ENCODE results near the gene KCNMA1.
"Not testable (repeated sequence)": the region's sequence is repeated elsewhere in the genome, so short reads cannot be mapped to it uniquely, and the experiment has no call there.

Gene KCNMA1

GRCh38 chr10:77575271-77576006 lies 62.2 kb downstream of the KCNMA1 start:
- Histone ChIP-seq H3K36me3 (ENCODE audit: insufficient read depth, insufficient read length, low read length) (no peaks in the 10 kb centered on the region), H3K4me1 (ENCODE audit: insufficient read depth, insufficient read length) (no peaks in the 10 kb centered on the region), H3K9me3 (ENCODE audit: insufficient read depth, low read length) (no peaks in the 10 kb centered on the region), H3K9ac (ENCODE audit: insufficient read length, low read depth) (no peak overlapping the region), H3K27me3 (ENCODE audit: insufficient read depth, insufficient read length) (no peaks in the 10 kb centered on the region), H3K4me3 (ENCODE audit: insufficient read length, low read depth) (no peak overlapping the region)
- TF ChIP-seq YY1 (IDR thresholded peaks at IDR 0.05; ENCODE audit: insufficient read depth, insufficient read length) (no peak), ZNF274 (IDR thresholded peaks at IDR 0.05; ENCODE audit: low read depth, low read length) (no peak), SUZ12 (IDR thresholded peaks at IDR 0.05; ENCODE audit: extremely low read depth, insufficient read depth, insufficient read length) (no peak)
- no peak for DNase-seq (ENCODE audit: low read depth, low spot score)

- no peak for TF ChIP-seq SUZ12 (IDR thresholded peaks at IDR 0.05; ENCODE audit: extremely low read depth, insufficient read depth, insufficient read length)
- TF ChIP-seq YY1 (IDR thresholded peaks at IDR 0.05; ENCODE audit: insufficient read depth, insufficient read length): no peak
- no peak for TF ChIP-seq ZNF274 (IDR thresholded peaks at IDR 0.05; ENCODE audit: low read depth, low read length)
These were observed 63.2 kb downstream of the KCNMA1 start for GRCh38 chr10:77574438-77574837.

GRCh38 chr10:77572520-77572919 lies 65.1 kb downstream of the KCNMA1 start:
- not testable (repeated sequence) for H3K9ac ChIP-seq (ENCODE audit: insufficient read length, low read depth); DNase-seq (ENCODE audit: low read depth, low spot score); H3K9me3 ChIP-seq (ENCODE audit: insufficient read depth, low read length); H3K36me3 ChIP-seq (ENCODE audit: insufficient read depth, insufficient read length, low read length); H3K27me3 ChIP-seq (ENCODE audit: insufficient read depth, insufficient read length); H3K4me3 ChIP-seq (ENCODE audit: insufficient read length, low read depth); H3K4me1 ChIP-seq (ENCODE audit: insufficient read depth, insufficient read length)

More at GRCh38 chr10:77574438-77574837, 63.2 kb downstream of the KCNMA1 start:
- H3K36me3 ChIP-seq (ENCODE audit: insufficient read depth, insufficient read length, low read length): no peaks in the 10 kb centered on the region
- no peaks in the 10 kb centered on the region for H3K27me3 ChIP-seq (ENCODE audit: insufficient read depth, insufficient read length)
- no peak for DNase-seq (ENCODE audit: low read depth, low spot score)
- H3K4me3 ChIP-seq (ENCODE audit: insufficient read length, low read depth): no peak overlapping the region
- no peaks in the 10 kb centered on the region for H3K9me3 ChIP-seq (ENCODE audit: insufficient read depth, low read length)
- no peaks in the 10 kb centered on the region for H3K4me1 ChIP-seq (ENCODE audit: insufficient read depth, insufficient read length)
- no peak overlapping the region for H3K9ac ChIP-seq (ENCODE audit: insufficient read length, low read depth)

- TF ChIP-seq YY1 (IDR thresholded peaks at IDR 0.05; ENCODE audit: insufficient read depth, insufficient read length): no peak
- no peak for TF ChIP-seq SUZ12 (IDR thresholded peaks at IDR 0.05; ENCODE audit: extremely low read depth, insufficient read depth, insufficient read length)
- TF ChIP-seq ZNF274 (IDR thresholded peaks at IDR 0.05; ENCODE audit: low read depth, low read length): no peak
- DNase-seq (ENCODE audit: low read depth, low spot score): no peak
These were observed 66.1 kb downstream of the KCNMA1 start for GRCh38 chr10:77571490-77571889.

GRCh38 chr10:77566914-77567566 lies 70.6 kb downstream of the KCNMA1 start:
- no peak for DNase-seq (ENCODE audit: low read depth, low spot score)
- peaks cover 13% of the 10 kb centered on the region for H3K4me1 ChIP-seq (ENCODE audit: insufficient read depth, insufficient read length)
- no peaks in the 10 kb centered on the region for H3K36me3 ChIP-seq (ENCODE audit: insufficient read depth, insufficient read length, low read length)
- H3K9me3 ChIP-seq (ENCODE audit: insufficient read depth, low read length): no peaks in the 10 kb centered on the region
- H3K9ac ChIP-seq (ENCODE audit: insufficient read length, low read depth): no peak overlapping the region
- no peaks in the 10 kb centered on the region for H3K27me3 ChIP-seq (ENCODE audit: insufficient read depth, insufficient read length)
- no peak for TF ChIP-seq ZNF274 (IDR thresholded peaks at IDR 0.05; ENCODE audit: low read depth, low read length)
- no peak for TF ChIP-seq YY1 (IDR thresholded peaks at IDR 0.05; ENCODE audit: insufficient read depth, insufficient read length)
- no peak for TF ChIP-seq SUZ12 (IDR thresholded peaks at IDR 0.05; ENCODE audit: extremely low read depth, insufficient read depth, insufficient read length)
- no peak overlapping the region for H3K4me3 ChIP-seq (ENCODE audit: insufficient read length, low read depth)

More at GRCh38 chr10:77571490-77571889, 66.1 kb downstream of the KCNMA1 start:
- H3K36me3 ChIP-seq (ENCODE audit: insufficient read depth, insufficient read length, low read length): no peaks in the 10 kb centered on the region
- H3K9me3 ChIP-seq (ENCODE audit: insufficient read depth, low read length): no peaks in the 10 kb centered on the region
- no peak overlapping the region for H3K4me3 ChIP-seq (ENCODE audit: insufficient read length, low read depth)
- no peak overlapping the region for H3K9ac ChIP-seq (ENCODE audit: insufficient read length, low read depth)
- H3K4me1 ChIP-seq (ENCODE audit: insufficient read depth, insufficient read length): peaks cover 4% of the 10 kb centered on the region
- H3K27me3 ChIP-seq (ENCODE audit: insufficient read depth, insufficient read length): no peaks in the 10 kb centered on the region

- Histone ChIP-seq H3K9me3 (ENCODE audit: insufficient read depth, low read length) (no peaks in the 10 kb centered on the region), H3K4me3 (ENCODE audit: insufficient read length, low read depth) (no peak overlapping the region), H3K4me1 (ENCODE audit: insufficient read depth, insufficient read length) (peaks cover 13% of the 10 kb centered on the region), H3K27me3 (ENCODE audit: insufficient read depth, insufficient read length) (no peaks in the 10 kb centered on the region), H3K36me3 (ENCODE audit: insufficient read depth, insufficient read length, low read length) (no peaks in the 10 kb centered on the region), H3K9ac (ENCODE audit: insufficient read length, low read depth) (no peak overlapping the region)
- DNase-seq (ENCODE audit: low read depth, low spot score): no peak
- TF ChIP-seq SUZ12 (IDR thresholded peaks at IDR 0.05; ENCODE audit: extremely low read depth, insufficient read depth, insufficient read length): no peak
These were observed 71.4 kb downstream of the KCNMA1 start for GRCh38 chr10:77566236-77566635.

GRCh38 chr10:77565590-77566023 lies 72.0 kb downstream of the KCNMA1 start:
- Histone ChIP-seq H3K4me3 (ENCODE audit: insufficient read length, low read depth) (no peak overlapping the region), H3K4me1 (ENCODE audit: insufficient read depth, insufficient read length) (peaks cover 13% of the 10 kb centered on the region), H3K9me3 (ENCODE audit: insufficient read depth, low read length) (no peaks in the 10 kb centered on the region), H3K9ac (ENCODE audit: insufficient read length, low read depth) (no peak overlapping the region), H3K27me3 (ENCODE audit: insufficient read depth, insufficient read length) (no peaks in the 10 kb centered on the region), H3K36me3 (ENCODE audit: insufficient read depth, insufficient read length, low read length) (no peaks in the 10 kb centered on the region)
- TF ChIP-seq YY1 (IDR thresholded peaks at IDR 0.05; ENCODE audit: insufficient read depth, insufficient read length): no peak
- no peak for TF ChIP-seq ZNF274 (IDR thresholded peaks at IDR 0.05; ENCODE audit: low read depth, low read length)
- no peak for TF ChIP-seq SUZ12 (IDR thresholded peaks at IDR 0.05; ENCODE audit: extremely low read depth, insufficient read depth, insufficient read length)
- DNase-seq (ENCODE audit: low read depth, low spot score): no peak

All from NT2/D1 (cell line).